Gastroesophageal sphincter (tissue), 4 donors: Measurements from ENCODE around the gene SEMA4D. TPM values are rescaled to one million over a fixed set of nuclear protein-coding genes. Genes with fewer than 3 reads are reported as not detected.

Source experiments
- ATAC-seq: fragments of 150-250 bp; one replicate; pipeline ENCODE4 v1.9.1; 2016; ENCODE audit warnings: mild to moderate bottlenecking, moderate library complexity
- H3K27ac ChIP-seq, 4 donors: fragments of 200-600 bp; sonication (generic) in 3 of 4; 1 replicate in 3 of 4; 2 replicates in 1 of 4; pipeline ENCODE4 v1.5.1; 2016 to 2019
- H3K27me3 ChIP-seq: fragments of 200-600 bp; sonication (generic); one replicate; pipeline ENCODE4 v1.5.1; 2019
- H3K36me3 ChIP-seq, 2 donors: fragments of 200-600 bp; sonication (generic); one replicate each; pipeline ENCODE4 v1.5.1; 2019; ENCODE audit warnings: control low read depth in 1 of 2
- H3K4me1 ChIP-seq, 3 donors: fragments of 200-600 bp; sonication (generic); 1 replicate in 2 of 3; 2 replicates in 1 of 3; pipeline ENCODE4 v1.5.1; 2016 to 2019; ENCODE audit warnings: control low read depth in 2 of 3
- H3K4me3 ChIP-seq, 2 donors: fragments of 200-600 bp; sonication (generic); one replicate each; pipeline ENCODE4 v1.5.1; 2019; ENCODE audit warnings: mild to moderate bottlenecking in 1 of 2, moderate library complexity in 1 of 2
- H3K9me3 ChIP-seq, 3 donors: fragments of 200-600 bp; sonication (generic); one replicate each; pipeline ENCODE4 v1.5.1; 2017 to 2019; ENCODE audit warnings: control low read depth in 2 of 3
- CTCF ChIP-seq, 4 experiments: fragments of 200-600 bp in 2 of 4; fragments of 450-650 bp in 2 of 4; sonication (generic) in 1 of 4; IDR thresholded peaks; one replicate each; pipeline ENCODE4 v1.5.1; 2017 to 2019; ENCODE audit warnings: antibody characterized with exemption in 4 of 4, mild to moderate bottlenecking in 2 of 4, moderate library complexity in 2 of 4
- EP300 ChIP-seq: sonication (generic); formaldehyde crosslinking; IDR thresholded peaks from one replicate; pipeline ENCODE4 v1.6.1; 2017; ENCODE audit warnings: antibody characterized with exemption, mild to moderate bottlenecking
- POLR2A ChIP-seq, 2 donors: fragments of 450-650 bp; IDR thresholded peaks; one replicate each; pipeline ENCODE4 v1.6.1; 2017; ENCODE audit warnings: antibody characterized with exemption in 2 of 2, mild to moderate bottlenecking in 2 of 2, moderate library complexity in 1 of 2
- POLR2AphosphoS5 ChIP-seq: sonication (generic); formaldehyde crosslinking; IDR thresholded peaks from one replicate; pipeline ENCODE4 v1.6.1; 2017; ENCODE audit warnings: antibody characterized with exemption
- WGBS, 2 donors: methylation state at CpG; one replicate each; pipeline ENCODE4 v1.1.5; 2018; ENCODE audit warnings: low coverage in 1 of 2; 5-methylcytosine and 5-hydroxymethylcytosine counted together
- total RNA-seq, 4 donors: library from RNA; depleted of rRNA; stranded (reverse); fragments of >200 nt; gene quantifications; one replicate each; pipeline ENCODE4 v1.1.0, GENCODE V29; 2016

SEMA4D gene
- total RNA-seq, 4 donors from 2014 or later, result 4.4 to 12.0 (median 6.5) TPM

- peaks cover 0 to 16% (median 0%) of the 10 kb centered on the region in 3 donors for H3K9me3 ChIP-seq
- 57% methylated on average over 2 of the region's 9 CpGs; no CpG with 5 or more reads in 1 of the 2 donors for WGBS, 2 donors
- H3K36me3 ChIP-seq, result no peaks in the 10 kb centered on the region
- H3K27me3 ChIP-seq, result peaks cover 8% of the 10 kb centered on the region
- H3K27ac ChIP-seq, result no peak overlapping the region
- no peak for TF ChIP-seq CTCF (IDR thresholded peaks at IDR 0.05)
- TF ChIP-seq EP300, result no peak
- TF ChIP-seq POLR2A (IDR thresholded peaks at IDR 0.05), result no peak
- TF ChIP-seq POLR2AphosphoS5, result no peak
- ATAC-seq, result no peak
- no peak overlapping the region for H3K4me3 ChIP-seq
- H3K4me1 ChIP-seq, result no peaks in the 10 kb centered on the region
Observed at GRCh38 chr9:89543111-89543510, 45.2 kb upstream of the SEMA4D start.

- Histone ChIP-seq H3K4me1 (no peaks in the 10 kb centered on the region), H3K27me3 (peaks cover 8% of the 10 kb centered on the region), H3K27ac (no peak overlapping the region), H3K4me3 (no peak overlapping the region), H3K9me3 (peaks cover 0 to 16% (median 0%) of the 10 kb centered on the region in 3 donors), H3K36me3 (no peaks in the 10 kb centered on the region)
- 33 to 53% methylated on average over 1 to 3 of the region's 11 CpGs for WGBS, 2 donors
- no peak for ATAC-seq
- TF ChIP-seq CTCF (IDR thresholded peaks at IDR 0.05), result no peak
Observed at GRCh38 chr9:89542401-89543021, 44.6 kb upstream of the SEMA4D start.

- H3K9me3 ChIP-seq, result peaks cover 0 to 16% (median 0%) of the 10 kb centered on the region in 3 donors
- H3K4me3 ChIP-seq, result no peak overlapping the region
- no peak overlapping the region for H3K27ac ChIP-seq
- H3K4me1 ChIP-seq, result no peaks in the 10 kb centered on the region
- TF ChIP-seq EP300, result no peak
- TF ChIP-seq POLR2AphosphoS5, result no peak
- TF ChIP-seq CTCF (IDR thresholded peaks at IDR 0.05), result no peak
- WGBS, 2 donors, result 100% methylated on average over 1 of the region's 3 CpGs; no CpG with 5 or more reads in 1 of the 2 donors
- peaks cover 8% of the 10 kb centered on the region for H3K27me3 ChIP-seq
- ATAC-seq, result no peak
- H3K36me3 ChIP-seq, result no peaks in the 10 kb centered on the region
Observed at GRCh38 chr9:89541798-89542197, 43.9 kb upstream of the SEMA4D start.

GRCh38 chr9:89539374-89539773 lies 41.5 kb upstream of the SEMA4D start:
- TF ChIP-seq EP300, result no peak
- no peak for TF ChIP-seq POLR2AphosphoS5
- no peak for TF ChIP-seq CTCF (IDR thresholded peaks at IDR 0.05)
- TF ChIP-seq POLR2A (IDR thresholded peaks at IDR 0.05), result no peak
- Histone ChIP-seq H3K4me3 (no peak overlapping the region), H3K36me3 (no peaks in the 10 kb centered on the region), H3K9me3 (no peaks in the 10 kb centered on the region), H3K4me1 (no peaks in the 10 kb centered on the region), H3K27ac (no peak overlapping the region), H3K27me3 (peaks cover 13% of the 10 kb centered on the region)
- ATAC-seq, result no peak
- 94 to 95% methylated on average over 3 to 4 of the region's 8 CpGs for WGBS, 2 donors

GRCh38 chr9:89538871-89539270 lies 41.0 kb upstream of the SEMA4D start:
- no peak for TF ChIP-seq POLR2A (IDR thresholded peaks at IDR 0.05)

More at GRCh38 chr9:89538871-89539270, 41.0 kb upstream of the SEMA4D start:
- H3K27me3 ChIP-seq, result peaks cover 13% of the 10 kb centered on the region
- no peak overlapping the region for H3K4me3 ChIP-seq
- no peak for ATAC-seq
- H3K36me3 ChIP-seq, result no peaks in the 10 kb centered on the region
- H3K9me3 ChIP-seq, result no peaks in the 10 kb centered on the region
- peaks cover 0 to 2% (median 0%) of the 10 kb centered on the region in 3 donors for H3K4me1 ChIP-seq
- WGBS, 2 donors, result 90% methylated on average over 4 of the region's 9 CpGs; no CpG with 5 or more reads in 1 of the 2 donors
- H3K27ac ChIP-seq, result no peak overlapping the region
